Cardiac muscle cell (in vitro differentiated cells and primary cell): ENCODE results near the gene TFG. TPM values are rescaled to one million over a fixed set of nuclear protein-coding genes. Genes with fewer than 3 reads are reported as not detected.

Source experiments
- DNase-seq, 2 donors: peaks; one replicate each; pipeline versions ENCODE4 v3.0.0 to v3.0.0-alpha.2; 2010 to 2017; ENCODE audit warnings: low read depth in 1 of 2, low spot score in 1 of 2
- H3K27ac ChIP-seq: fragments of 200-600 bp; sonication (generic); 2 replicates; pipeline ENCODE4 v1.5.1; 2016
- H3K27me3 ChIP-seq: fragments of 200-600 bp; sonication (generic); 2 replicates; pipeline ENCODE4 v1.6.0; 2016; ENCODE audit warnings: control low read depth
- H3K36me3 ChIP-seq: fragments of 200-600 bp; sonication (generic); 2 replicates; pipeline ENCODE4 v1.5.1; 2016; ENCODE audit warnings: control low read depth
- H3K4me1 ChIP-seq: fragments of 200-600 bp; sonication (generic); 2 replicates; pipeline ENCODE4 v1.8.1; 2017; ENCODE audit warnings: low read depth, mild to moderate bottlenecking, mixed run types
- H3K4me3 ChIP-seq: fragments of 200-600 bp; sonication (generic); 2 replicates; pipeline ENCODE4 v1.5.1; 2016; ENCODE audit warnings: mild to moderate bottlenecking
- H3K9me3 ChIP-seq: fragments of 200-600 bp; sonication (generic); 2 replicates; pipeline ENCODE4 v1.5.1; 2017; ENCODE audit warnings: low read depth, mild to moderate bottlenecking, control low read depth
- CTCF ChIP-seq: IDR thresholded peaks from 2 replicates; pipeline ENCODE4 v1.5.1; 2012; ENCODE audit warnings: low read depth, mild to moderate bottlenecking, low read length
- polyA plus RNA-seq: library from polyadenylated mRNA; unstranded; fragments of >200 nt; fragmentation: Nextera tagmentation; extraction: Ambion mirVana; gene quantifications from 2 replicates; pipeline ENCODE4 v1.2.1, GENCODE V29; 2016
- total RNA-seq: library from RNA; depleted of rRNA; stranded (reverse); fragments of >200 nt; gene quantifications from 2 replicates; pipeline ENCODE4 v1.2.3, GENCODE V29; 2016

TFG gene
- total and polyA plus RNA-seq, 2 experiments from 2014 or later: 136 to 365 TPM

GRCh38 chr3:100709842-100710260 is 557 bp downstream of the TFG start:
- Histone ChIP-seq H3K36me3 (peaks cover 17% of the 10 kb centered on the region), H3K4me1 (peaks cover 55% of the 10 kb centered on the region), H3K27ac (peak overlapping the region; percentile 97), H3K27me3 (no peaks in the 10 kb centered on the region), H3K4me3 (peak overlapping the region; percentile 51), H3K9me3 (no peaks in the 10 kb centered on the region)
- DNase-seq: peak; percentile 49 to 92
- TF ChIP-seq CTCF: no peak

DNA sequence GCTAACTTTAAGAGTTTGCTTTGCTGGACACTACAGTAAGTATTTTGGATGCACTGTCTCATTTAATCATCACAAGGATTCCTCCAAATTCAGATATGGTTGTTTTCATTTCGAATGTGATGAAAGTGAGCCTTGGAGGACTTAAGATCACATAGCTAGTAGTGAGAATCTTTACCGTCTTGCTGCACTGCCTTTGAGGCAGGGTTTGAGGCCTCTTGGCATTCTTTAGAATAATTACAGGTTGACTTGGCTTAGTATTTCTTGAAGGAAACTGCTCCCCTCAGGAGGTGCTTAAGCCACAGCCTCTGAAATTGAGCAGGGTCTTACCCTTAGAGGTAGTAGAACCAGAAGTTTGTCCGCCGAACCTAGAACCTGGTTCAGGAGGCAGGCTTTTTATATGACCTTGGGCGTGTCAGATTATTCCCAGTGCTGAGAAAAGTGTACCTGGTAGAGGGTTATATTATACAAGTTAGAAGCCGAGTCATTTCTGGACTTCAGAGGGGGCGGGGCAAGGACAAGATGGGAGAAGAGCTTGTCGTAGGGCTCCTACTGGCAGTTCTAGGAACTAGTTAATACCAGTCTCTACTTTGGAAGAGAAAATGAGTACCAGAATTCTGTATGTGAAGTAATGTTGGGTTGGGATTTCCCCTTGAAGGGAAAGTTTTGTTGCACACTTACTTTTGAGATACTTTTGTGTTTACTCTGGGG is 1.1 kb downstream of the TFG start:
- peak; percentile 48 for TF ChIP-seq CTCF
- peak; percentile 69 to 70 for DNase-seq
- Histone ChIP-seq H3K36me3 (peaks cover 22% of the 10 kb centered on the region), H3K4me1 (peaks cover 61% of the 10 kb centered on the region), H3K9me3 (no peaks in the 10 kb centered on the region), H3K27me3 (no peaks in the 10 kb centered on the region), H3K27ac (peak overlapping the region; percentile 97), H3K4me3 (peak overlapping the region; percentile 51)

- H3K9me3 ChIP-seq: no peaks in the 10 kb centered on the region
- TF ChIP-seq CTCF: no peak
- H3K27ac ChIP-seq: peak overlapping the region; percentile 62
- H3K36me3 ChIP-seq: peaks cover 43% of the 10 kb centered on the region
- peak in 1 of 2 donors; percentile 33 for DNase-seq
- H3K27me3 ChIP-seq: no peaks in the 10 kb centered on the region
- H3K4me3 ChIP-seq: peak overlapping the region; percentile 4
- peaks cover 80% of the 10 kb centered on the region for H3K4me1 ChIP-seq
Observed at GRCh38 chr3:100715176-100715575, 5.9 kb downstream of the TFG start.

DNA sequence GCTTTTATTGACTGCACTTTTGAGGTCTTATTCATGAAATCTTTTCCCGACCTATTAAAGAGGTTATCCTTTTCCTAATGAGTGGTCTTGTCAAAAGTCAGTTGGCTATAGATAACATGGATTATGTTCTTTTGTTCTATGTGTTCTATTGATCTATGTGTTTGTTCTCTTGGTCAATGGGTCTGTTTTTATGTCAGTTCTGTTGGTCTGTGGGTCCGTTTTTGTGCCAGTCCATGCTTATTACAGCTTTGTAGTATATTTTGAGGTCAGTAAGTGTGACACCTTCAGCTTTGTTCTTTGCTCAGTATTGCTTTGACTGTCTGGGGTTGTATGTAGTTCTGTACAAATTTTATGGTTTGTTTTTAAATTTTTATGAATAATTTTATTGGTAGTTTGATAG is 7.8 kb downstream of the TFG start:
- Histone ChIP-seq H3K36me3 (peaks cover 55% of the 10 kb centered on the region), H3K27me3 (no peaks in the 10 kb centered on the region), H3K9me3 (no peaks in the 10 kb centered on the region), H3K4me1 (peaks cover 72% of the 10 kb centered on the region), H3K4me3 (peak overlapping the region; percentile 0), H3K27ac (peak overlapping the region; percentile 17)
- DNase-seq: no peak
- TF ChIP-seq CTCF: no peak

GRCh38 chr3:100717637-100718487 is 8.6 kb downstream of the TFG start:
- DNase-seq: no peak
- H3K27me3 ChIP-seq: no peaks in the 10 kb centered on the region
- no peak overlapping the region for H3K27ac ChIP-seq
- TF ChIP-seq CTCF: no peak
- H3K4me1 ChIP-seq: peaks cover 64% of the 10 kb centered on the region
- H3K36me3 ChIP-seq: peaks cover 63% of the 10 kb centered on the region
- H3K4me3 ChIP-seq: peak overlapping the region; percentile 0
- no peaks in the 10 kb centered on the region for H3K9me3 ChIP-seq
